HG03064 (cell line): ENCODE measurements around the gene LNPK.
"Not testable (repeated sequence)": the region's sequence is repeated elsewhere in the genome, so short reads cannot be mapped to it uniquely, and the experiment has no call there.

Experiments
- ATAC-seq: cut with Tn5 transposase; IDR thresholded peaks from one replicate; pipeline ENCODE4 v1.9.1; 2021; ENCODE audit warnings: low read depth; ENCODE audit not compliant: unreplicated experiment

The LNPK gene

GRCh38 chr2:176001916-176002687 is at the start of gene LNPK:
TSS of gene LNPK (minus strand) at chr2:176002267. CDS start at chr2:175995584, 6,683 bp downstream.
- peak; percentile 92 for ATAC-seq

- ATAC-seq: no peak
Measured at GRCh38 chr2:176039375-176039774, 37.3 kb upstream of the LNPK start.

- ATAC-seq: no peak
Measured at GRCh38 chr2:176038694-176039093, 36.6 kb upstream of the LNPK start.

- no peak for ATAC-seq
Measured at GRCh38 chr2:176035013-176035691, 33.1 kb upstream of the LNPK start.

- no peak for ATAC-seq
Measured at GRCh38 chr2:176027806-176028205, 25.7 kb upstream of the LNPK start.

- no peak for ATAC-seq
Measured at GRCh38 chr2:176025932-176026331, 23.9 kb upstream of the LNPK start.

GRCh38 chr2:176024083-176024482 is 22.0 kb upstream of the LNPK start:
- ATAC-seq: no peak

- no peak for ATAC-seq
Measured at GRCh38 chr2:176022048-176022447, 20.0 kb upstream of the LNPK start.

GRCh38 chr2:176020400-176020799 is 18.3 kb upstream of the LNPK start:
- ATAC-seq: no peak

GRCh38 chr2:176018708-176019107 is 16.6 kb upstream of the LNPK start:
- ATAC-seq: no peak

GRCh38 chr2:176009445-176009844 is 7.4 kb upstream of the LNPK start:
- no peak for ATAC-seq

GRCh38 chr2:176004934-176005333 is 2.9 kb upstream of the LNPK start:
- no peak for ATAC-seq

GRCh38 chr2:176003958-176004357 is 1.9 kb upstream of the LNPK start:
- no peak for ATAC-seq

GRCh38 chr2:176002688-176003210 is 682 bp upstream of the LNPK start:
- no peak for ATAC-seq

GRCh38 chr2:176001281-176001915 is 669 bp downstream of the LNPK start:
- peak; percentile 47 for ATAC-seq

- ATAC-seq: no peak
Measured at GRCh38 chr2:175999283-175999819, 2.7 kb downstream of the LNPK start.

GRCh38 chr2:175990099-175990498 is 12.0 kb downstream of the LNPK start:
- no peak for ATAC-seq

- ATAC-seq: not testable (repeated sequence)
Measured at GRCh38 chr2:175987126-175987525, 14.9 kb downstream of the LNPK start.

GRCh38 chr2:175984846-175985245 is 17.2 kb downstream of the LNPK start:
- no peak for ATAC-seq

- no peak for ATAC-seq
Measured at GRCh38 chr2:175981551-175981950, 20.5 kb downstream of the LNPK start.
